ENCODE results near the gene CASS4. TPM values are rescaled to one million over a fixed set of nuclear protein-coding genes. Genes with fewer than 3 reads are reported as not detected.
"Not testable (repeated sequence)": the region's sequence is repeated elsewhere in the genome, so short reads cannot be mapped to it uniquely, and the experiment has no call there.

The CASS4 gene
- total RNA-seq, 1 donor from 2014 or later = 3.1 TPM

DNA sequence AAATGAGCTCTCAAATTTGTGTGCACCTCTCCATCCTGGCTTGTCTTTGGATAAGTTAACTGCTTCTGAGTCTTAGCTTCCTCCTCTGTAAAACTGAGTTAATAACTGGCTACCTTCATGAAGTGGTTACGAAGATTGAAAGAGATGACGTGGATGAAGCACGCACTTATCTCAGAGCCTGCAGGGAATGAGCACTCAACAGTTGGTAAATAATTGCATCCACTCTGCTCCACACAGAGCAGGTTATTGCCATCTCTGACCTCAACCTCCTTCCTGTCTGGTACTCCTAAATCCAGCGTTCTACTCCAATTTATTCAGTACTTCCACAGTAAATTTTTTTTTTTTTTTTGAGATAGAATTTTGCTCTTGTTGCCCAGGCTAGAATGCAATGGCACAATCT, 26.9 kb upstream of the CASS4 start:
- Mint-ChIP-seq H3K27me3 (no peaks in the 10 kb centered on the region), H3K27ac (no peak overlapping the region), H3K4me1 (peaks cover 51% of the 10 kb centered on the region), H3K9me3 (no peaks in the 10 kb centered on the region), H3K4me3 (no peak overlapping the region), H3K36me3 (ENCODE audit: low read depth) (peaks cover 61% of the 10 kb centered on the region)
- intact Hi-C loops (cut with micrococcal nuclease) = no loop called here
- no peak for DNase-seq

DNA sequence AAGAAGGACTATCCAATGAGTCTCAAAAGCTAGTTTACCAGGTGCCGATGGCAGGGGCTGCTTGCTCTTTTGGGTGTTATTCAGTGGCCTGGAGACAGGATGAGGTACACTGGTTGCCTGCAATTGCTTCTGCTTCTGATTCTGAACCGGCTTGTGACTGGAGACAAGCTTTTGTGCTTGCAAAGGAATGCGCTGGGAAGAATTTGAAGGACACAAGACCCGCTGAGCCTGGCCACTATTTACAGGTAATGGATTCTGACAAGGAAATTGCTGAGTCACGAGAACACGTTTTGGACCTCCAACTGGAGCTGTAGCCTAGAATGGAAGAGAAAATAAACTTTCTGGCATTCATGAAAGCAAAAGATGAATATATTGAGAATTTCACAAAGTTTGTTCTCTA, 25.8 kb upstream of the CASS4 start:
- Mint-ChIP-seq H3K4me1 (peaks cover 51% of the 10 kb centered on the region), H3K27me3 (no peaks in the 10 kb centered on the region), H3K36me3 (ENCODE audit: low read depth) (peaks cover 54% of the 10 kb centered on the region), H3K9me3 (no peaks in the 10 kb centered on the region), H3K27ac (no peak overlapping the region), H3K4me3 (no peak overlapping the region)
- DNase-seq = no peak
- intact Hi-C loops (cut with micrococcal nuclease) = no loop called here

DNA sequence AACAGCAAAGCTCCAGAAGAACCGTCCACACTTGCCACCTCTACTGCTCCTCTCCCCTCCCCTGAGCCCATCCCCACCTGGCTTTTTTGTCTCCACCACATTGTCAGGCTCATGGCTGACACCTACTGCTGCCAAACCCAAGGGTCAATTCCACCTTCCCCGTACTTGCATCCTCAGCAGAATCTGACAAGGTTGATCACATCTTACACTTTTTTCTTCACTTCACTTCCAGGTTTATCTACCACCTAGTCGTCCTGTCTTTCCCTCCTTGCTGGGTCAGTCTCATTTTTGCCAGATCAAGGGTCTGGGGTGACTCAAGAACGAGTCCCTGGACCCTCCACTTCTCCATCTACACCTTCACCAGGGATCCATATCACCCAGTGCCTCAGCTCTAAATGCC, 23.2 kb upstream of the CASS4 start:
- H3K9me3 Mint-ChIP-seq = no peaks in the 10 kb centered on the region
- DNase-seq = no peak
- peaks cover 45% of the 10 kb centered on the region for H3K4me1 Mint-ChIP-seq
- H3K27ac Mint-ChIP-seq = peak overlapping the region; percentile 48
- H3K27me3 Mint-ChIP-seq = no peaks in the 10 kb centered on the region
- no peak overlapping the region for H3K4me3 Mint-ChIP-seq
- peaks cover 45% of the 10 kb centered on the region for H3K36me3 Mint-ChIP-seq (ENCODE audit: low read depth)
- intact Hi-C loops (cut with micrococcal nuclease) = no loop called here

DNA sequence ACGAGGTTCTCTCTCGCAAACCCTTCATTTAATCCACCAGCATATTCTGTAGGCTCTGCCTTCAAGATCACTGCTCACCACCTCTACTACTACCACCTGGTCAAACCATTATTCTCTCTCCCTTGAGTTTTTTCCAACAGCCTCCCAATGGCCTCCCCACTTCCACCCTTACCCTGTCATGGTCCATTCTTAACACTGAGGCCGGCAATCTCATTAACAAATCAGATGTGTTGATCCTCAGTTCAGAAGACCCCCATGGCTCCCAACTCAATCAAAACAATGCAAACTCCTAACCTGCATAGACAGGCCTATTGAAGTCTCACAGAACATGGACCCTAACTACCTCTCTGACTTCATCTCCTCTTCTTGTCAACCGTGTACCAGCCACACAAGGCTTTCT, 22.3 kb upstream of the CASS4 start:
- Mint-ChIP-seq H3K27ac (peak overlapping the region; percentile 48), H3K27me3 (no peaks in the 10 kb centered on the region), H3K4me3 (peak overlapping the region; percentile 13), H3K9me3 (no peaks in the 10 kb centered on the region), H3K36me3 (ENCODE audit: low read depth) (peaks cover 44% of the 10 kb centered on the region), H3K4me1 (peaks cover 47% of the 10 kb centered on the region)
- peak; percentile 53 for DNase-seq
- intact Hi-C loops (cut with micrococcal nuclease) = loop anchor here (5.0 to 10.0 kb wide), 3 partner anchors 965 to 1385 kb away; partner anchors contain the start of gene RAE1

DNA sequence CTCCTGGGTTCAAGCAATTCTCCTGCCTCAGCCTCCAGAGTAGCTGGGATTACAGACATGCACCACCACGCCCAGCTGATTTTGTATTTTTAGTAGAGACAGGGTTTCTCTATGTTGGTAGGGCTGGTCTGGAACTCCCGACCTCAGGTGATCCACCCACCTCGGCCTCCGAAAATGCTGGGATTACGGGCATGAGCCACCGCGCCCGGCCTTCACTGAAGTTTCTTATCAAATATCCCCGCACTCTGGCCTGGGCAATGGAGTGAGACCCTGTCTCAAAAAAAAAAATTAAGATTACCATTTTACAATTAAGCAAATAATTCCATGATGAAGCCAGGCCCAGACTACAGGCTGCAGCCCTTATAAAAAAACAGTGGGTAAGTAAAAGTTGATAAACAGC, 21.7 kb upstream of the CASS4 start:
- not testable (repeated sequence) for H3K9me3 Mint-ChIP-seq, DNase-seq, H3K27ac Mint-ChIP-seq, H3K27me3 Mint-ChIP-seq
- intact Hi-C loops (cut with micrococcal nuclease) = loop anchor here (5.0 to 10.0 kb wide), 3 partner anchors 964 to 1384 kb away; partner anchors contain the start of gene RAE1
- Mint-ChIP-seq H3K4me1 (peaks cover 47% of the 10 kb centered on the region), H3K36me3 (ENCODE audit: low read depth) (peaks cover 41% of the 10 kb centered on the region), H3K4me3 (peak overlapping the region; percentile 13)

DNA sequence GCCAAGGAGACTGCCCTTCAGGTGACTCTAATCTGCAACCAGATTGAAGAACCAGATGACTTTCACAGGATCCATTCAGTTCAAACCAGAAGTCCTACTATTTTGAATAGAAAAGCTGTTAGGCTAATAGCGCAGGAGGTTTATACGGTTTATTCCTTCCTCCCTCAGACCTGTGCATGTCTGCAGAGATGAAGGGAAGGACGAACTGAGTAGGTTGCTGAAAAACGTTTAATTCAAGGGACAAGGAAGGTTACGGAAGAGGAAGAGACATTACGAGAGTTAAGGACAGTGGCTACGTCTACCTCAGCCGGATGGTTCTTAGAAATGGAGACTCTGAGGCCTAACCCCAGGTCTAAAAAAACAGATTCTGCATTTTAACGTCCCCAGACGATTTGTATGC, 21.0 kb upstream of the CASS4 start:
- Mint-ChIP-seq H3K9me3 (no peaks in the 10 kb centered on the region), H3K27ac (no peak overlapping the region), H3K4me3 (no peak overlapping the region), H3K36me3 (ENCODE audit: low read depth) (peaks cover 43% of the 10 kb centered on the region), H3K4me1 (peaks cover 46% of the 10 kb centered on the region), H3K27me3 (no peaks in the 10 kb centered on the region)
- peak; percentile 55 for DNase-seq
- intact Hi-C loops (cut with micrococcal nuclease) = loop anchor here (1.0 to 10.0 kb wide), 4 partner anchors 9 to 1384 kb away; partner anchors contain the start of gene RAE1

DNA sequence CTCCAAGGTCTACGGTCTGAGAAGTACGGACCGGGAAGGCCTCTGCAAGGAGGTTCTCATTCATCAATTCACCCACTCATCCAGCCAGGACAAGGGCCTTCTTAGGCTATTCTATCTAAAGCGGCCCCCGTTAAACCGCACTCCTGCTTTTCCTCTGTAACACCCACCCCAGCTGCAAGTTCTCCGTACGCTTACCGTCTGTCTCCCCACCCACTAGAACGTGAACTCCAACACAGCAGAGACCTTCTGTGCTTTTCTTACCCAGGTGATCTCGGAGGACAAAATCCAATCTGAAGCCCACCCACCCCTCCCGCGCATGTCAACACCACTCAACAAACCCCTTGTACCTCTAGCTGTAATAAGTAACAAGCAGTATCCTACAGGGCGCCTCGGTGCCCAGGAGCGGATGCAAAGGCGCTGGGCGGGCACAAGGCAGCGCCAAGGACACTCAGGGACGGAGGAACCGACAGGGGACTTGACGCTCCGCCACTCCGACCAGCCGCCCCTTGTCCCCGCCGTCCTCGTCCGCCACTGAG, 20.4 kb upstream of the CASS4 start:
- intact Hi-C loops (cut with micrococcal nuclease) = loop anchor here (1.0 to 10.0 kb wide), 8 partner anchors 9 to 1383 kb away; partner anchors contain the start of genes FAM210B, RAE1 and RTF2
- peaks cover 44% of the 10 kb centered on the region for H3K4me1 Mint-ChIP-seq
- H3K27ac Mint-ChIP-seq = no peak overlapping the region
- H3K9me3 Mint-ChIP-seq = no peaks in the 10 kb centered on the region
- H3K36me3 Mint-ChIP-seq (ENCODE audit: low read depth) = peaks cover 39% of the 10 kb centered on the region
- no peaks in the 10 kb centered on the region for H3K27me3 Mint-ChIP-seq
- H3K4me3 Mint-ChIP-seq = no peak overlapping the region
- DNase-seq = no peak

DNA sequence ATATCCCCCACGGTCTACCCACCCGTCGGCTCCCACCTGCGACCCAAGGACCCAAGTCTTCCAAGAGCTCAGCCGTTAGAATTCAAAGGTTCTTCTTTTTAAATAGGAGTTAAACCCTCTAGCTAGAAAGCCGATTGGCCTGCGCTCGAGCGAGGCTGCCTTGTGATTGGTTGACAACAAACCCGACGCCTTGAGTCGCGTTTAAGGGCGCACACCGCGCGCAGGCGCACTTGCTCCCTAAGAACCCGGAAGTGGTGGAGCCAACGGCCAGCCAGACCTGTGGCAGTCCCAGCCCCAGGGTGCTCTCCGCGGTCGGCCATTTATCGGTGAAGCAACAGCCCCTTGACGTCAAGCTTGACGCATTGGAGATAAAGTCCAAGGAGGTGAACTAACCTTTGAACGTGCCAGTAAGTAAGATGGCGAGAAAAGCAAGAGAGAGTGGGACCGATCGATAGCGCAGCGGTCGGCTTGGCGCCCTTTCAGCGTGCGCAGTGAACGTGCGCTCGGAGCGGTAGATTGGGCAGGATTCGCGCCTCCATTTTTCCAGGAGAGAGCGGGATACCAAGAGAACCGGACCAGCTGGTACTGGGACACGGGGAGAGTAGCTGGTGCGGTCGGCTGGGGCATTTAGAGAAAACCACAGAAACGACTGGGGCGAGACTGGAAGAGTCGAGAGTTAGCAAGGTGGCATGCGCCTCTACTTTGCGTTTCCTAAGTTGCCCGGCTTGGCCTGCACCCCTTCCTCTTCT, 19.8 kb upstream of the CASS4 start, which contains the start of the genes AURKA and CSTF1:
Gene AURKA (minus strand): TSS at position 84 of the 749 bp plus-strand sequence. CDS start 4,018 bp downstream, outside the sequence.
Gene CSTF1 (plus strand): TSS at position 514 of the 749 bp plus-strand sequence. CDS start 2,908 bp downstream, outside the sequence.
- H3K9me3 Mint-ChIP-seq = no peaks in the 10 kb centered on the region
- peaks cover 44% of the 10 kb centered on the region for H3K4me1 Mint-ChIP-seq
- H3K27ac Mint-ChIP-seq = no peak within 1 kb of the TSS
- no peak within 1 kb of the TSS for H3K4me3 Mint-ChIP-seq
- intact Hi-C loops (cut with micrococcal nuclease) = loop anchor here (1.0 to 10.0 kb wide), 7 partner anchors 20 to 1382 kb away; partner anchors contain the start of genes FAM210B, RAE1 and RTF2
- peak; percentile 100 for DNase-seq
- peaks cover 45% of the 10 kb centered on the region for H3K36me3 Mint-ChIP-seq (ENCODE audit: low read depth)
- H3K27me3 Mint-ChIP-seq = no peaks in the 10 kb centered on the region

DNA sequence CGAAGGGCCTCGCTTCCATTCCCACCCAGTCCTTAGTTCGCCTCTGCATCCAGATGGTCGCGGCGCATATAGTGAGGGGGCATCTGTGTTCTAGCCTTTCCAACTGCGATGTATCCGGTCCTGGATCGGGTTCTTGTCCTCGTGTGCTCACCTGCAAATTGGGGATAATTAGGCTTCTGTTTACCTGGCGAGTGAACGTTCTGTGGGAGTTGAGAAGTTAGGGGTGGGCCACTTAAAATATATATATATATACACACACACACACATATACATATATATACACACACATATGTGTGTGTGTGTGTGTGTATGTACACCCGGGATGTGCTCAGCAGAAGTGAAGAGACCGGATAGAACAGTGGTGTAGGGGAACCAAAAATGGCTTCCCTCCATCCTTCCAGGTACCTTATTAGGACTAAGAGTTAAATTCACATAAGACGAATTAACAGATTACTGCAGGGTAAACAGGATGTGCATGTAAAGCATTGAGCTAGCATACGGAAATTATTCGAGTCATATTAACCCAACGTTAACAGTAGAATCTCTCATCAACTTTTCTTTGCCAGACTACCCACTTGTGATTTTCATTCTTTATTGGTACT, 19.1 kb upstream of the CASS4 start:
- no peaks in the 10 kb centered on the region for H3K27me3 Mint-ChIP-seq
- peaks cover 41% of the 10 kb centered on the region for H3K4me1 Mint-ChIP-seq
- peak; percentile 72 for DNase-seq
- peaks cover 47% of the 10 kb centered on the region for H3K36me3 Mint-ChIP-seq (ENCODE audit: low read depth)
- no peaks in the 10 kb centered on the region for H3K9me3 Mint-ChIP-seq
- intact Hi-C loops (cut with micrococcal nuclease) = loop anchor here (1.0 to 10.0 kb wide), 7 partner anchors 20 to 1382 kb away; partner anchors contain the start of genes FAM210B, RAE1 and RTF2
- H3K27ac Mint-ChIP-seq = no peak overlapping the region
- no peak overlapping the region for H3K4me3 Mint-ChIP-seq

DNA sequence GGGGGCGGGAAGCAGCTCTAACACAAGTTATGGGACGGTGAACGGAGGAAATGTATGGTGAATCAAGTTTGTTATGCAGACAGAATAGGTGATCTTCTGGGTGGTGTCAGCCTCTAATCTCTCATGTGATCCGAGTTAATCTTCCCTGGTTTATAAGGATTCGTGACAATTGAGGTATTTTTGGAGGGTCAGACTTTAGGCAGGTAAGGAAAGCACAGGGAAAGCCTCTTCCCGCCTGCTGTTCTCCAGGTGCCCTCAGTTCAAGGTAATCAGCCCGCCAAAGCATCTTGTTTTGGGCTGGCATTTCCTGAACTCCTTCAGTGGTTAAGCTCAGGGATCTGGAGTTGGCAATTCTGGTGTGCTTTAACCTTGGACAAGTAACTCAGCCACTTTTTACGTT, 18.4 kb upstream of the CASS4 start:
- H3K36me3 Mint-ChIP-seq (ENCODE audit: low read depth) = peaks cover 47% of the 10 kb centered on the region
- no peaks in the 10 kb centered on the region for H3K27me3 Mint-ChIP-seq
- DNase-seq = no peak
- peaks cover 38% of the 10 kb centered on the region for H3K4me1 Mint-ChIP-seq
- no peak overlapping the region for H3K27ac Mint-ChIP-seq
- no peak overlapping the region for H3K4me3 Mint-ChIP-seq
- H3K9me3 Mint-ChIP-seq = no peaks in the 10 kb centered on the region
- intact Hi-C loops (cut with micrococcal nuclease) = loop anchor here (2.0 to 10.0 kb wide), 5 partner anchors 21 to 1381 kb away; partner anchors contain the start of gene RAE1

DNA sequence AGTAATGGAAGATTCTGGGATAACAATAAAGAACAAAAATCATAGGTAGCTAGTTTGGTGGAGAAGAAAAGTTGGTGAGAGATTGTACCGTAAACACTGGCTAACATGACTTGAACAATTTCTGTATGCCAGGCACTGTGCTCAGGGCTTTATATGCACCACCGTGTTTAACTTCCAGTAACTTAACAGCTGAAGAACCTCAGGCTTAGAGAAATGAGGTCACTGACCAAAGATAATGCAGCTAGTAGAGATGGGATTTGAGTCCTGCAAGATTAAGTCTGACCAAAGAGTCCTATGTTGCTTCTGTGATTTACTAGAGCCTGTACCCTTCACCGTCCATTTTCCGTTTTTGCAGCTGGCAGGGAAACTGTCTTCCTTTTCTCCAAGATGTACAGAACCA, 16.9 kb upstream of the CASS4 start:
- Mint-ChIP-seq H3K9me3 (no peaks in the 10 kb centered on the region), H3K4me3 (no peak overlapping the region), H3K4me1 (peaks cover 32% of the 10 kb centered on the region), H3K27me3 (no peaks in the 10 kb centered on the region), H3K36me3 (ENCODE audit: low read depth) (peaks cover 44% of the 10 kb centered on the region), H3K27ac (no peak overlapping the region)
- no peak for DNase-seq
- intact Hi-C loops (cut with micrococcal nuclease) = loop anchor here (10.0 kb wide), 2 partner anchors 960 to 1380 kb away; partner anchors contain the start of gene RAE1

DNA sequence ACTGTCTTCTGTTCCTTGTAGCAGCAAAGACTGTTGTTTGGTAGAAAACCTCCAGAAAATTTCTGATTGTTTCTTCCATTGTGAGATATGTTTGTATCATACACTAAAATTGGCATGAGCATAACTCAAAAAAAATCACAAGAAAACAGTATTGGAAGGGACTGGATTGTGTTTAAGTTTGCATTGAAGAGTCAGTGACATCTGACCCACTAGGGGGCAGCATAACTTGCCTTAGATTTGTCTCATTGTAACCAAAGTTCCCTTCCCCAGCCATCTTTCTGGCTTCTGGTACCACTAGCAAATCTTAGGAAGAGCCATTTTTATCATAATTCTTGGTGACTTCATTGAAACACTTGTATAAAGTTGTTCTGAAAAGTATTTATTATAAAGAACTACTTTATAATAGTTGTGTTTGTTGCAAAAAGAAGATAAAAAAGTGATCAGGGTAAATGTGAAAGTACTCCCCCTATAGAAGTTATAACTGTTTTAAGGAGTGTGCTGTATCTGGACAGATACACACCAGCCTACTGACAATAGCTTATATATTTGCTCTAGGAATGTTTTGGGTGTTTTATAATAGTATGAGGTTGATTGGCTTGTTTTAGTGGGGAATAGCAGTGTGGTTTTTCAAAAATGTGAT, 11.9 kb upstream of the CASS4 start:
- peak; percentile 90 for DNase-seq
- Mint-ChIP-seq H3K27me3 (no peaks in the 10 kb centered on the region), H3K4me3 (no peak overlapping the region), H3K36me3 (ENCODE audit: low read depth) (peaks cover 74% of the 10 kb centered on the region), H3K27ac (no peak overlapping the region), H3K9me3 (no peaks in the 10 kb centered on the region), H3K4me1 (peaks cover 16% of the 10 kb centered on the region)
- intact Hi-C loops (cut with micrococcal nuclease) = loop anchor here (1.0 to 2.0 kb wide), 4 partner anchors 12 to 116 kb away; partner anchors contain the start of genes CASS4 and RTF2

DNA sequence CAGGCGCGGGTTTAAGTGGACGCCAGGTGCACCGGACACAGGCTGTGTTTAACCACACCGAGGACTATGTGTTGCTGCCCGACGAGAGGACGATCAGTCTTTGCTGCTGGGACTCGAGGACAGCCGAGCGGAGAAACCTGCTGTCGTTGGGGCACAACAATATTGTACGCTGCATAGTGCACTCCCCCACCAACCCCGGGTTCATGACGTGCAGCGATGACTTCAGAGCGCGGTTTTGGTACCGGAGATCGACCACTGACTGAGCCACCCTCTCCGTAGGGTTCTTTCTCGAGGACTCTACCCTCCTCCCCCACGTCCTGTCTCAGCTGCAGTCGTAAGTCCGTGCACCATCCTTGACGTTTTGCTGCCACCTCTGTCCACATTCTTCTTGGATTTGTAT, 8.6 kb upstream of the CASS4 start:
- H3K9me3 Mint-ChIP-seq = no peaks in the 10 kb centered on the region
- H3K27me3 Mint-ChIP-seq = no peaks in the 10 kb centered on the region
- H3K36me3 Mint-ChIP-seq (ENCODE audit: low read depth) = peaks cover 74% of the 10 kb centered on the region
- H3K4me1 Mint-ChIP-seq = peaks cover 16% of the 10 kb centered on the region
- intact Hi-C loops (cut with micrococcal nuclease) = no loop called here
- no peak for DNase-seq
- no peak overlapping the region for H3K27ac Mint-ChIP-seq
- no peak overlapping the region for H3K4me3 Mint-ChIP-seq

Data from activated CD4-positive, alpha-beta T cell treated with anti-CD3 and anti-CD28 coated beads, Interleukin-2, amount 10 ng/mL, durations not matched to agents 24 days and 14 days (primary cell).